Fibroblast of skin of abdomen (primary cell): ENCODE results near the gene SRPRA.
"Not testable (repeated sequence)": the region's sequence is repeated elsewhere in the genome, so short reads cannot be mapped to it uniquely, and the experiment has no call there.

ENCODE experiments used
- DNase-seq: peaks from one replicate; pipeline ENCODE4 v3.0.0-alpha.2; 2013

The SRPRA gene

GRCh38 chr11:126282736-126283591 lies 14.3 kb upstream of the SRPRA start, which contains the start of gene TIRAP:
TSS of gene TIRAP (plus strand) at chr11:126283093. CDS start at chr11:126290895, 7,802 bp downstream.
- DNase-seq: peak; percentile 54

- DNase-seq: peak; percentile 31
Observed at GRCh38 chr11:126282361-126282735, 13.7 kb upstream of the SRPRA start.

GRCh38 chr11:126281666-126282175 lies 13.0 kb upstream of the SRPRA start:
- DNase-seq: no peak

DNA sequence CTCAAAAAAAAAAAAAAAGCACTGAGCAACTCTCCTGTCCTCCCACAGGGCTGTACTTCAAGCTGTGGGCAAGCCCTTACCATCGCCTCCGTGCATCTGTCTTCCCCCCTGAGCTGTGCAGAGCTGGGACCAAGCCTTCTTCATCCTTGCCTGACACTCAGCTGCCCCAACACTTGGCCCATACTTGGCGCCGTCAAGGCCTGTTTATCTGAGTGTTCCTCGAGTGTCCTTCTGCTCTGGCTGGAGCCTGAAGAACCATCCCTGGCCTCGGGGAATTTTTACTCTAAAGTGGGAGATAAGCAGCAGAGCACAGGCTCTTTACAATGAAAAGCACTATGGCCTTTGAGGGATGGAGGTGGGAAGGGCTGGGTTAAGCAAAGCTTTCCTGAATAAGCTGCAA lies 12.6 kb upstream of the SRPRA start:
- no peak for DNase-seq

DNA sequence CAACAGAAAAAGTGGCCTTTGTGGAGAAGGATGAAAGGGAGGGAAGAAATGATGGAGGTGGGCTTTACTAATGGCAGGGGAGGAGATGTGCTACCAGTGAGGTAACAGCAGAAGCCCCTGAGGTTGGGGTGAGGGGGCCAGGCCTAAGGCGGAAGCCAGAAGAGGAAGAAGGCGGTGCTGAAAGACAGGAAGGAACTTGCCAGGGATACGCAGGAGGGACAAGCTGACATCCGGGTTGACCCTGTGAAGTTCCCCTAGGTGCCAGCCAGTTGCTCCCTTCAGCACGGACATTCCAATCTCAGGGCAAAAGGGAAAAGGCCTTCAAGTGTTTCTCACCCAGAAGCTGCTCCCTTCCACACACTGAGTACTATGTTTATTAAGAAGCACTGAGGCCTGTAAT lies 11.9 kb upstream of the SRPRA start:
- no peak for DNase-seq

DNA sequence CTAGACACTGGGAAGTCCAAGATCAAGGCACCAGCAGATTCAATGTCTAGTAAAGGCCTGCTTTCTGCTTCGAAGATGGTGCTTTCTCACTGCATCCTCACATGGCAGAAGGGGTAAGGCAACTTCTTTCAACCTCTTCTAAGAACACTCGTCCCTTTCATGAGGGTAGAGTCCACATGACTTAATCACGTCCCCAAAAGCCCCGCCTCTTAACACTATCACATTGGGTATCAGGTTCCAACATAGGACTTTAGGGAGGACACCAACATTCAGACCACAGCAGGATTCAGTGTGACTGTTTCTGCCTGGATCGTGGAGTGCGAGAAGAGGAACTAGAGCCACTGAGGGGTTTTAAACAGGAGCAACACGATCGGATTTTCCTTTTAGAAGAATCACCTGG lies 10.5 kb upstream of the SRPRA start:
- DNase-seq: no peak

- DNase-seq: no peak
Observed at GRCh38 chr11:126277780-126278179, 9.1 kb upstream of the SRPRA start.

- no peak for DNase-seq
Observed at GRCh38 chr11:126277322-126277721, 8.6 kb upstream of the SRPRA start.

DNA sequence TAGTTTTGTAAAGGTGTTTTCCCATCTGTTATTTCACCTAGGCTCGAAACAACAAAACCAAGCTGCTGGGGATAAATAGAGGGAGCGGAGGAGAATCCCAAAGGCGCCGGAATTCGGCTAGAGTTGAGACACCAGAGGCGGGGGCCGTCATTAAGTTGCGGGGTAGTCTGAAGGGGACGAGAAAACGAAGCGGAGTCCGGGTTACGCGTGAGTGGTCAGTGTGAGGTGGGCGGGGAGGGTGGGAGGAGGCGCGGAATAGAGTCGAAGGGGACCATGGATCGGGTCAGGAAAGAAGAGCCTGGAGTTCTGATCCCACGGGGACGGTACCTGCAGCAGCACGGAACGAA lies 361 bp downstream of the SRPRA start:
- no peak for DNase-seq

GRCh38 chr11:126267650-126268049 lies 1.0 kb downstream of the SRPRA start:
- no peak for DNase-seq

GRCh38 chr11:126265811-126266210 lies 2.9 kb downstream of the SRPRA start:
- peak; percentile 7 for DNase-seq

DNA sequence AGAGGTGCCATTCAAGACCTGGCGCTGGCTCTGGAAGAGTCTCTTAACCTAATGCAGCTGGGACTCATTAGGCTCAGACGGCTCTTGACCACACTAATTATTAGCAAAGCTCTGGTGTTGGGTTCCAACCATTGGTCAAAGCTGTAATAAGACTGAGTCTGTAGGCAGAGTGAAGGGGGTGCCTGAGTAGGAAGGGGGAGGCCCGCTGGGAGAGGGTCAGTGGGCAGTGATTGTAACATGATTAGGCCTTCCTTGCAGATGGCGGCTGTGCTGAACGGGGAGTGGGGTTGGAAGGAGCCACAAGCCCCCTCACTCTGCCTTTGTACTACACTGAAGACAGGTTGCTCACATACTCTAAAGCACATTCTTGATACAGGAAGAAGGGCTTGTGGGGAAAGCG lies 5.2 kb downstream of the SRPRA start:
- no peak for DNase-seq

GRCh38 chr11:126262216-126262615 lies 6.5 kb downstream of the SRPRA start:
- DNase-seq: no peak

DNA sequence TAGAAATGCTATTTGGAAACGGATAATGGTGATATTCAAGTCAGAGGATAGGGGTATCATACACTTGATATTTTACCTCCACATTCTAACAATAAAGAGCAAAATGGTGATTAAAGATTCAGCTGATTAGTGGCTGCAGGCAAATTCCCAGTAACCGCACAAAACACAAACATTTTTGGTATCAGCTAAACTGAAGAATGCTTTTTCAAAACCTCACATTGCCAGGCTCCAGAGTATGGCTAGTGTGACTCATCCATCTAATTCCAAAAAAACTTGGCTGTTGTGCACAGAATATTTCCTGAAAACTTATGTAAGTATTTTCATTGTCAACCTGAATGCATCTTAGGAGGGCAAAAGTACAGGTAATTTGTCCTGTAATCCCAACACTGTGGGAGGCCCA lies 10.9 kb downstream of the SRPRA start:
- peak; percentile 48 for DNase-seq

DNA sequence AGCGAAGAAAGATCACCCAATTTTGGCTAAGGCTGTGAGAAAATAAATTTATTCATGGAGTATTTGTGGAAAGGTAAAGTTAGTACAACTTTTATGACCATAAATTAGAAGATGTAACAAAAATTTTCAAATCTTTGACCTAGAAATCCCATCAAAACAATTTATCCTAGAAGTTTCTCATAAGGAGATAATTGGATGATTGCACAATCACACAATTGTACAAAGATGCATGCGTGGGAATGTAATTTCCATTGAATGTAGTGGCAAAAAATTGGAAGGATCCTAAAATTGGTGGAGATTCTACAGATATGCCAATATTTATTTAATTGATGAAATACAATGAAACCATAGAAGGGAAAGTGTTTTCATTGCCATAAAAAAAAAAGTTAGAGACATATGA lies 11.6 kb downstream of the SRPRA start:
- no peak for DNase-seq

DNA sequence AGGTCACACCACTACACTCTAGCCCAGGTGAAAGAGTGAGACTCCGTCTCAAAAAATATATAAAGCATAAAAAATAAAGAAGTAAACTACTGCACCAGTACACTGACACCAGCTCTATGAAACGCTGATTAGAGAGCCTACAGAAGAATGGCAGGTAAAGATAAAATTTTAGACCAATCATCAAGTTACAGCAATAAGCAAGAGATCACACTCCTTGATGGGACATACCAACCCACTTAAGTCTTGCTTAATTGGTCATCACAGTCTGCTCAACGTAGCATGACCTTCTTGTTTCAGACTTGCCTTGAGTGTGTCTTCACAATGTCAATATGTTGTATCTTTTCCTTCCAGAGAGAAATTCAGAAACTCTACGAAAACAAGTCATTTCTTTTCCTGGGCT lies 12.5 kb downstream of the SRPRA start:
- no peak for DNase-seq

DNA sequence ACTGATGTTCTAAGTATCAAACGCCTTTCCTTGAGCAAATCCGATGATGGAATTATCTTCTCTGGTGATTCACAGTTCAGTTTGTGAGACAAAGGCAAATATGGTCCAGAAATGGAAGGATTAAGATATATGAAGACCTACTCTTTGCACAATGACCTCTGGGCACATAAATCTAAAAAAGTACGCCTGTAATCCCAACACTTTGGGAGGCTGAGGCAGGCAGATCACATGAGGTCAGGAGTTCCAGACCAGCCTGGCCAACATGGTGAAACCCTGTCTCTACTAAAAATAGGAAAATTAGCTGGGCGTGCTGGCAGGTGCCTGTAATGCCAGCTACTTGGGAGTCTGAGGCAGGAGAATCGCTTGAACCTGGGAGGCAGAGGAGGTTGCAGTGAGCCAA lies 13.2 kb downstream of the SRPRA start:
- not testable (repeated sequence) for DNase-seq

DNA sequence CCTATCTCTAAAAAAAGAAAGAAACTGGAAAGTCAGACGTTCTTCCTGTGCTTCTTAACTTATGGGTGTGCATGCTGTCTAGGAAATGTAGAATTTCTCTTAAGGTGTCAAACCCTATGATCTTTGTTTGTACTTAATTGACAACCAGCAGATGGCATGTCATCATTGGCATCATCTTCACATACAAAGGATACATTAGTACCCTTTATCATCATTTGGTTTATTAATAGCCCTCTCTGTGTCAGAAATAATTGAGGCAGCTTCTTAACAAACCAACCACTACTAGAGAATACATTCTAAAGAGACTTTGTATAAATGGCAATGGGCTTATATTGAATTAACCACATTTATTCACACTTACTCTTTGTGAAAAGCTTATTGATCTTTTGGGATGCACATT lies 13.9 kb downstream of the SRPRA start:
- no peak for DNase-seq

DNA sequence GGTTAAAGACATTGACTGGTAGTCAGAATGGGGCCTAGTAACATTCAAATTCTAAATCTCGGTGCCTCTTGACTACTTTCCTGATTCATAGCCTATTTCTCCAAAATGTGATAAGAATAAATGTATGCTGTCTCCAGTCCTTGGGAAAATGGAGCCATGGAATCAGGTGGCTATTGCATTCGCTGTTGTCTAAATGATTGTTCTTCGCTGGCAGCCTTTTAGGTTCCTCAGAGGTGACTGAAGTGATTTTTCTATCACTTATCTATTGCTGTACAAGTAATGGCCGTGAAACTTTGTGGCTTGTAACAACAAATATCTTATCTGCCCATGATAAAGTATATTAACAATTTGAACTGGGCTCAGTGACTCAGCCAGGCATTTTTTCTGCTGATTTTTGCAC lies 15.4 kb downstream of the SRPRA start:
- DNase-seq: no peak

DNA sequence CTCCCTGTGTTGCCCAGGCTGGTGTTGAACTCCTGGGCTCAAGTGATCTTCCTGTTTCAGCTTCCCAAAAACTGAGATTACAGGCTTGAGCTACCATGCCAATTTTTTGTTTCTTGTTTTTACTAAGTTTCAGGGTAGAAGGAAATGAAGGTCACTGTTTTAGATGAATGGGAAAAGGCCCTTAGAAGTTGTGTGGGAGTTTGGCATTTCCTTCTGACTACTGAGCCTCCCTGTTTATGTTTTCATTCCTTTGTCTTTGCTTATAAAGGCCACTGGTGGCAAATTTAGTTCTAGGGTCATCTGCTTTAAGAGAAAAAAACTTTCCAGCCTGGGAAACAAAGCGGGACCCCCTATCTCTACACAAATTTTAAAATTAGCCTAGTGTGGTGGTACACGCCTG lies 22.1 kb downstream of the SRPRA start:
- DNase-seq: no peak

- DNase-seq: no peak
Observed at GRCh38 chr11:126233391-126233790, 35.3 kb downstream of the SRPRA start.

DNA sequence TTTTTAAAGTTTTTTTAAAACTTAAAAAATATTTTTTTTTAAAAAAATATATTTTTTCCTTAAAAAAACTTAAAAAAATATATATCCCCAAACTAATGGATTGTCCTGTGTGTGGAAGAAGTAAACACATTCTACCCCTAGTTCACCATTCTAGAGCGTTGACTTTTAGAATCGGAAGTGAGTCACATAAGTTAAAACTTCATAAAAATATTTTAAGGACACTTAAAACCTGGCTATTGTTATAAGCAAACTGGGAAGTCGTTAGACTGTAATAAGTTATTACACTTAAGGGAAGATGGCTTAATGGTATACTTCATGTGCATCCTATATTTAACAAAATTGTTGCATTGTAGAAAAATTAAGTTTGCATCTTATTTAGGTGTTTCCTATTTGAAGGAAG lies 36.0 kb downstream of the SRPRA start:
- DNase-seq: no peak

GRCh38 chr11:126231725-126232459 lies 36.8 kb downstream of the SRPRA start:
- DNase-seq: peak; percentile 10
